Liver (tissue), 3 donors: ENCODE results near the gene RPP25L.

Experiments used
- EGR1 ChIP-seq, 2 donors: IDR thresholded peaks; 2 replicates each; pipeline ENCODE4 v1.6.1; 2016 to 2018; ENCODE audit warnings: antibody characterized with exemption in 2 of 2, low read depth in 2 of 2
- FOXA2 ChIP-seq: IDR thresholded peaks from 2 replicates; pipeline ENCODE4 v1.6.1; 2016; ENCODE audit warnings: antibody characterized with exemption
- GABPA ChIP-seq, 2 donors: IDR thresholded peaks in 1 of 2; conservative IDR thresholded peaks in 1 of 2; 2 replicates each; pipeline ENCODE4 v1.6.1; 2016; ENCODE audit warnings: antibody characterized with exemption in 2 of 2, mild to moderate bottlenecking in 1 of 2, moderate library complexity in 1 of 2
- HNF4A ChIP-seq, 2 donors: conservative IDR thresholded peaks; 2 replicates each; pipeline ENCODE4 v1.6.1; 2016; ENCODE audit warnings: antibody characterized with exemption in 2 of 2, mild to moderate bottlenecking in 2 of 2
- JUND ChIP-seq, 2 donors: IDR thresholded peaks; 2 replicates each; pipeline ENCODE4 v1.6.1; 2016; ENCODE audit warnings: antibody characterized with exemption in 2 of 2
- RAD21 ChIP-seq, 2 donors: IDR thresholded peaks; 2 replicates each; pipeline ENCODE4 v1.6.1; 2016; ENCODE audit warnings: antibody characterized with exemption in 2 of 2, mild to moderate bottlenecking in 2 of 2
- SP1 ChIP-seq: IDR thresholded peaks from 2 replicates; pipeline ENCODE4 v1.6.1; 2018; ENCODE audit warnings: antibody characterized with exemption, mild to moderate bottlenecking
- TAF1 ChIP-seq: conservative IDR thresholded peaks from 2 replicates; pipeline ENCODE4 v1.6.1; 2016; ENCODE audit warnings: antibody characterized with exemption, mild to moderate bottlenecking
- YY1 ChIP-seq: IDR thresholded peaks from 2 replicates; pipeline ENCODE4 v1.6.1; 2016; ENCODE audit warnings: antibody characterized with exemption, mild to moderate bottlenecking
- TF ChIP-seq, protein P1 (sequence below): fragments of 150-350 bp; IDR thresholded peaks from 2 replicates; pipeline ENCODE4 v1.5.1; 2017; ENCODE audit warnings: improper control_type of control experiment, low read depth, low read length; ENCODE audit not compliant: missing input control
- TF ChIP-seq, protein P2 (sequence below): IDR thresholded peaks from 2 replicates; pipeline ENCODE4 v1.6.1; 2016; ENCODE audit warnings: antibody characterized with exemption, mild to moderate bottlenecking
- TF ChIP-seq, protein P3 (sequence below): IDR thresholded peaks from 2 replicates; pipeline ENCODE4 v1.6.1; 2016; ENCODE audit warnings: antibody characterized with exemption
- donor health status: healthy.
- donor health status: healthy.

DNA sequence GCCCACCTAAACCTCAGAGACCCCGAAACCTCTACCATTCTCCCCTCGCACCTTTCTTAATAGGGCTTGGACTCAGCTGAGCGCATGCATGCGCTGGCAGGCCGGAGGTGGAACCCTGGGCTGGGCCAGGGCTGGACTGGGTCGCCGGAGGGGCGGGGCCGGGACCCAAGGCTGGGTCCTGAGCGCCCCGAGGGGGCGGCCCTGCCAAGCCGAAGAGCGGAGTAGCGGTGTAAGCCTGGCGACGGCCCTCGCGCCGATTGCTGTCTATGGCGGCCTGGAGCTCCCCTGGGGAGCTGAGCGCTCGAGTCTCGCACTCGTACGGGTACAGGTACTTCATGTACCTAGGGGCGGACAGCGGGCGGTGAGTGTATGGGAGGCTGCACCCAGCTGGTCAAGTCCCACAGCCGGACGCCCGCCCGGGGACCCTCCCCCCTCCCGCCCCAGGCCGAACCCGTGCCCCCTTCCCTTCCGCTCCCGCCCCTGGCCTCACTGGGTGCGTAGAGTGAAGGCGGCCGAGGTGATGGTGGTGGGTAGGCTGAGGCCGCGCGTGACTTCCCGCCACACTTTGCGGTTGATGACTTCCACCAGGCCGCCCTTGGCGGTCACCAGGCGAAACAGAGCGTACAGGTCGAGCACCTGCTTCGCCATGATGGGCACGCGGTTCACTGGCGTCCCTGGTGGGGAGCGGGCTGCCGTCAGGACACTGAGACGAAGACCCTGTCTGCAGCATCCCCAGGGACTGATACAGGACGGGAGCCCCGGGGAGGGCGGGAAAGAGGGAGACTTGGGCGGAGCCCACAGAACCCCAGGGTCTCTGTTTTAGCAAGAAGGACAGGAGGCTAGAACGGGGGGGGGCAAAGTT is 11.7 kb upstream of the RPP25L start:
- TF ChIP-seq SP1 (no peak), YY1 (no peak), JUND (IDR thresholded peaks at IDR 0.05) (no peak), TAF1 (no peak), GABPA (IDR thresholded peaks at IDR 0.05 in 1 of 2, conservative IDR thresholded peaks at IDR 0.05 in 1 of 2) (no peak), FOXA2 (no peak), EGR1 (IDR thresholded peaks at IDR 0.05; ENCODE audit: low read depth in 2 of 2) (no peak), RAD21 (IDR thresholded peaks at IDR 0.05) (no peak), HNF4A (conservative IDR thresholded peaks at IDR 0.05) (no peak)
- TF ChIP-seq, protein P1, sequence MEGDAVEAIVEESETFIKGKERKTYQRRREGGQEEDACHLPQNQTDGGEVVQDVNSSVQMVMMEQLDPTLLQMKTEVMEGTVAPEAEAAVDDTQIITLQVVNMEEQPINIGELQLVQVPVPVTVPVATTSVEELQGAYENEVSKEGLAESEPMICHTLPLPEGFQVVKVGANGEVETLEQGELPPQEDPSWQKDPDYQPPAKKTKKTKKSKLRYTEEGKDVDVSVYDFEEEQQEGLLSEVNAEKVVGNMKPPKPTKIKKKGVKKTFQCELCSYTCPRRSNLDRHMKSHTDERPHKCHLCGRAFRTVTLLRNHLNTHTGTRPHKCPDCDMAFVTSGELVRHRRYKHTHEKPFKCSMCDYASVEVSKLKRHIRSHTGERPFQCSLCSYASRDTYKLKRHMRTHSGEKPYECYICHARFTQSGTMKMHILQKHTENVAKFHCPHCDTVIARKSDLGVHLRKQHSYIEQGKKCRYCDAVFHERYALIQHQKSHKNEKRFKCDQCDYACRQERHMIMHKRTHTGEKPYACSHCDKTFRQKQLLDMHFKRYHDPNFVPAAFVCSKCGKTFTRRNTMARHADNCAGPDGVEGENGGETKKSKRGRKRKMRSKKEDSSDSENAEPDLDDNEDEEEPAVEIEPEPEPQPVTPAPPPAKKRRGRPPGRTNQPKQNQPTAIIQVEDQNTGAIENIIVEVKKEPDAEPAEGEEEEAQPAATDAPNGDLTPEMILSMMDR, result no peak
- TF ChIP-seq, protein P2, sequence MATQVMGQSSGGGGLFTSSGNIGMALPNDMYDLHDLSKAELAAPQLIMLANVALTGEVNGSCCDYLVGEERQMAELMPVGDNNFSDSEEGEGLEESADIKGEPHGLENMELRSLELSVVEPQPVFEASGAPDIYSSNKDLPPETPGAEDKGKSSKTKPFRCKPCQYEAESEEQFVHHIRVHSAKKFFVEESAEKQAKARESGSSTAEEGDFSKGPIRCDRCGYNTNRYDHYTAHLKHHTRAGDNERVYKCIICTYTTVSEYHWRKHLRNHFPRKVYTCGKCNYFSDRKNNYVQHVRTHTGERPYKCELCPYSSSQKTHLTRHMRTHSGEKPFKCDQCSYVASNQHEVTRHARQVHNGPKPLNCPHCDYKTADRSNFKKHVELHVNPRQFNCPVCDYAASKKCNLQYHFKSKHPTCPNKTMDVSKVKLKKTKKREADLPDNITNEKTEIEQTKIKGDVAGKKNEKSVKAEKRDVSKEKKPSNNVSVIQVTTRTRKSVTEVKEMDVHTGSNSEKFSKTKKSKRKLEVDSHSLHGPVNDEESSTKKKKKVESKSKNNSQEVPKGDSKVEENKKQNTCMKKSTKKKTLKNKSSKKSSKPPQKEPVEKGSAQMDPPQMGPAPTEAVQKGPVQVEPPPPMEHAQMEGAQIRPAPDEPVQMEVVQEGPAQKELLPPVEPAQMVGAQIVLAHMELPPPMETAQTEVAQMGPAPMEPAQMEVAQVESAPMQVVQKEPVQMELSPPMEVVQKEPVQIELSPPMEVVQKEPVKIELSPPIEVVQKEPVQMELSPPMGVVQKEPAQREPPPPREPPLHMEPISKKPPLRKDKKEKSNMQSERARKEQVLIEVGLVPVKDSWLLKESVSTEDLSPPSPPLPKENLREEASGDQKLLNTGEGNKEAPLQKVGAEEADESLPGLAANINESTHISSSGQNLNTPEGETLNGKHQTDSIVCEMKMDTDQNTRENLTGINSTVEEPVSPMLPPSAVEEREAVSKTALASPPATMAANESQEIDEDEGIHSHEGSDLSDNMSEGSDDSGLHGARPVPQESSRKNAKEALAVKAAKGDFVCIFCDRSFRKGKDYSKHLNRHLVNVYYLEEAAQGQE, result no peak
- TF ChIP-seq, protein P3, sequence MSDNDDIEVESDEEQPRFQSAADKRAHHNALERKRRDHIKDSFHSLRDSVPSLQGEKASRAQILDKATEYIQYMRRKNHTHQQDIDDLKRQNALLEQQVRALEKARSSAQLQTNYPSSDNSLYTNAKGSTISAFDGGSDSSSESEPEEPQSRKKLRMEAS, result no peak
